ENCODE data around the gene TIFAB. TPM values are rescaled to one million over a fixed set of nuclear protein-coding genes. Genes with fewer than 3 reads are reported as not detected.
"Not testable (repeated sequence)": the region's sequence is repeated elsewhere in the genome, so short reads cannot be mapped to it uniquely, and the experiment has no call there.

The TIFAB gene
- polyA plus RNA-seq, 2 of the 4 experiments (the other 2 are of a cell fraction) = not detected

DNA sequence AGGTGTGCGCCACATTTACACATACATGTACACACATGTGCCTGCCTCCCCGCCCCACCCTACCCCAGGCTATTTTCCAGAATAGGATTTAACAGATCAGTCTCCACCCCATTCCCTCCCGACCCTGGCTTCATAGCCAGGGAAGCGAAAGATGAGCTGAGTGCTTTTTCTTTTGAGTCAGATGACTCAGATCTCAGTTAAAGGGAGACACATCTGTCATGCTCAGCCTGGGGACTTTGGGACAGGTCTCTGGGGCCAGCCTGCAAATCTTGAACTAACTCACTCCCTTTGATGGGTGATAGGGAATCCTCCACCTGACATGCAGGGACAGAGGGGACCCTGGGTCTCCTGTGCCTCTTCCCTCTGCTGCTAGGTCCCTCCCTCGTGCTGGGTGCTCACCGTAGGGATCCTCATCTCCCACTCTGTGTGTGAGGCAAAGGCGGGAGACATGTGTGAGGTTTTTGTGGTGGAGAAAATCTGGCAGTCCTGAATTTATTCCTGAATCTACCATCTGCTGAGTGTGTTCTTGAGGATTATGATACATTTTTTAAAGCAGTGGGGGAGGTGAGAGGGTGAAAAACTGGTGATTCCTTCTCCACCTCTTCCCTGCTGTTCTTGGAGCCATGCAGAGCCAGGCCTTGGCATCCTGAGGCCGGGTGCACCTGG is 46.0 kb upstream of the TIFAB start:
- H3K4me2 ChIP-seq = no peak overlapping the region
- ChIA-PET POLR2A (no interaction called here), CTCF (interaction anchor here (1.6 kb wide), 1 partner anchor 68 kb away, joined by 4 read pairs; no protein-coding TSS in a partner anchor)
- no peak overlapping the region for H3K4me3 ChIP-seq
- DNase-seq (ENCODE audit: low read depth in 1 of 2, low spot score in 1 of 2) = no peak
- no peak overlapping the region for H3K27ac ChIP-seq
- 0 out of 6 replicates have a peak, but pooled peaks of 1 of the 2 experiments have one; percentile 31 for ATAC-seq
- H3K4me1 ChIP-seq = peaks cover 11% of the 10 kb centered on the region; the same call in 2 of the 3 replicates
- no peak for FAIRE-seq
- 57% methylated on average over 7 of the region's 8 CpGs for WGBS (ENCODE audit: missing lambda C conversion rate)
- no peaks in the 10 kb centered on the region for H3K9me3 ChIP-seq
- TF ChIP-seq JUN (IDR thresholded peaks at IDR 0.05) (no peak), EHMT2 (IDR thresholded peaks at IDR 0.05; ENCODE audit: low read depth) (no peak), FOXS1 (CRISPR knock-in tag; IDR thresholded peaks at IDR 0.05) (no peak), RCOR1 (IDR thresholded peaks at IDR 0.05; ENCODE audit: low read depth, low read length) (no peak), HOXA7 (CRISPR knock-in tag; IDR thresholded peaks at IDR 0.05) (no peak), SREBF2 (IDR thresholded peaks at IDR 0.05) (no peak), ZSCAN20 (CRISPR knock-in tag; IDR thresholded peaks at IDR 0.05) (no peak), GATA3 (IDR thresholded peaks at IDR 0.05; ENCODE audit: borderline replicate concordance) (no peak), ZNF302 (CRISPR knock-in tag; IDR thresholded peaks at IDR 0.05) (no peak), ESRRA (IDR thresholded peaks at IDR 0.05; ENCODE audit: borderline replicate concordance, low read length) (no peak), EP300 (IDR thresholded peaks at IDR 0.05) (no peak), SMC3 (IDR thresholded peaks at IDR 0.05) (no peak)
- TF ChIP-seq, protein P1, sequence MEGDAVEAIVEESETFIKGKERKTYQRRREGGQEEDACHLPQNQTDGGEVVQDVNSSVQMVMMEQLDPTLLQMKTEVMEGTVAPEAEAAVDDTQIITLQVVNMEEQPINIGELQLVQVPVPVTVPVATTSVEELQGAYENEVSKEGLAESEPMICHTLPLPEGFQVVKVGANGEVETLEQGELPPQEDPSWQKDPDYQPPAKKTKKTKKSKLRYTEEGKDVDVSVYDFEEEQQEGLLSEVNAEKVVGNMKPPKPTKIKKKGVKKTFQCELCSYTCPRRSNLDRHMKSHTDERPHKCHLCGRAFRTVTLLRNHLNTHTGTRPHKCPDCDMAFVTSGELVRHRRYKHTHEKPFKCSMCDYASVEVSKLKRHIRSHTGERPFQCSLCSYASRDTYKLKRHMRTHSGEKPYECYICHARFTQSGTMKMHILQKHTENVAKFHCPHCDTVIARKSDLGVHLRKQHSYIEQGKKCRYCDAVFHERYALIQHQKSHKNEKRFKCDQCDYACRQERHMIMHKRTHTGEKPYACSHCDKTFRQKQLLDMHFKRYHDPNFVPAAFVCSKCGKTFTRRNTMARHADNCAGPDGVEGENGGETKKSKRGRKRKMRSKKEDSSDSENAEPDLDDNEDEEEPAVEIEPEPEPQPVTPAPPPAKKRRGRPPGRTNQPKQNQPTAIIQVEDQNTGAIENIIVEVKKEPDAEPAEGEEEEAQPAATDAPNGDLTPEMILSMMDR (IDR thresholded peaks at IDR 0.05) = no peak

DNA sequence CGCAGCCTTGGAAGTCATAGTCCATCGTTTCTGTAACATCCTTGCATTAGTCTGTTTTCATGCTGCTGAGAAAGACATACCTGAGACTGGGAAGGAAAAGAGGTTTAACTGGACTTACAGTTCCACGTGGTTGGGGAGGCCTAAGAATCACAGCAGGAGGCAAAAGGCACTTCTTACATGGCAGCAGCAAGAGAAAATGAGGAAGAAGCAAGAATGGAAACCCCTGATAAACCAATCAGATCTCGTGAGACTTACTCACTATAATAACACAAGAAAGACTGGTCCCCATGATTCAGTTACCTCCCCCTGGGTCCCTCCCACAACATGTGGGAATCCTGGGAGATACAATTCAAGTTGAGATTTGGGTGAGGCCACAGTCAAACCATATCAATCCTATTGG is 43.4 kb upstream of the TIFAB start:
- 59% methylated on average over 4 of the region's 4 CpGs for WGBS (ENCODE audit: missing lambda C conversion rate)
- CTCF ChIA-PET = interaction anchor here (0.5 to 6.1 kb wide), 6 partner anchors 13 to 337 kb away, joined by 3 to 43 read pairs (median 5); no protein-coding TSS in a partner anchor
- DNase-seq (ENCODE audit: low read depth in 1 of 2, low spot score in 1 of 2); H3K27ac ChIP-seq; FAIRE-seq; ATAC-seq; POLR2A ChIA-PET; H3K9me3 ChIP-seq; H3K4me3 ChIP-seq; H3K4me2 ChIP-seq: not testable (repeated sequence)
- peaks cover 19% of the 10 kb centered on the region; the same call in 2 of the 3 replicates for H3K4me1 ChIP-seq

DNA sequence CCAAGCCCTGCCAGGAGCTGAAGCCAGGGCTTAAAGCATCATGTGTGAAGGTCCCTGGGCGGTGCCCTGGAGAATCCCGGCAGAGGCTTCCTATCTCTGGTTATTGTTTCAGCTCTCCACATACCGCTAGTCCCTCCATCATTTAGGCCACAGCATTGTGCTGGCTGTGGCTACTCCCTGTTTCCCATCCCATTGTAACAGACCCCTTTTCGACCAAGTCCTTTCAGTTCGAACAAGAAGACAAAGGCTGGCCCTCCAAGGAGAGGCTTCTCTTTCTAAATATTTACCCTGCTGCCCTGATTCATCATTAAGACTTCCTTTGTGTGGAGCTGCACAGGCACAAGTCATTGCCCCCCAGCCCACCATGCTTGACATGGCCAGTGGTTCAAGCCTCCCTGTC is 42.0 kb upstream of the TIFAB start:
- H3K4me1 ChIP-seq = peaks cover 22% of the 10 kb centered on the region; the same call in 2 of the 3 replicates
- 90% methylated on average over 5 of the region's 5 CpGs for WGBS (ENCODE audit: missing lambda C conversion rate)
- FAIRE-seq = no peak
- no peaks in the 10 kb centered on the region for H3K9me3 ChIP-seq
- H3K4me3 ChIP-seq = no peak overlapping the region
- ChIA-PET POLR2A (no interaction called here), CTCF (interaction anchor here (1.0 to 6.1 kb wide), 9 partner anchors 12 to 67 kb away, joined by 3 to 43 read pairs (median 5); no protein-coding TSS in a partner anchor)
- no peak for TF ChIP-seq KDM5A (IDR thresholded peaks at IDR 0.05)
- TF ChIP-seq, protein P2, sequence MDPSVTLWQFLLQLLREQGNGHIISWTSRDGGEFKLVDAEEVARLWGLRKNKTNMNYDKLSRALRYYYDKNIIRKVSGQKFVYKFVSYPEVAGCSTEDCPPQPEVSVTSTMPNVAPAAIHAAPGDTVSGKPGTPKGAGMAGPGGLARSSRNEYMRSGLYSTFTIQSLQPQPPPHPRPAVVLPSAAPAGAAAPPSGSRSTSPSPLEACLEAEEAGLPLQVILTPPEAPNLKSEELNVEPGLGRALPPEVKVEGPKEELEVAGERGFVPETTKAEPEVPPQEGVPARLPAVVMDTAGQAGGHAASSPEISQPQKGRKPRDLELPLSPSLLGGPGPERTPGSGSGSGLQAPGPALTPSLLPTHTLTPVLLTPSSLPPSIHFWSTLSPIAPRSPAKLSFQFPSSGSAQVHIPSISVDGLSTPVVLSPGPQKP (IDR thresholded peaks at IDR 0.05; ENCODE audit: low read depth, low read length) = no peak
- no peak for TF ChIP-seq CBX8 (IDR thresholded peaks at IDR 0.05)
- no peak for TF ChIP-seq JUNB (IDR thresholded peaks at IDR 0.05)
- TF ChIP-seq EHF (CRISPR knock-in tag; IDR thresholded peaks at IDR 0.05) = no peak
- no peak for TF ChIP-seq BHLHE40 (IDR thresholded peaks at IDR 0.05; ENCODE audit: low read depth, low read length)
- TF ChIP-seq, protein P3, sequence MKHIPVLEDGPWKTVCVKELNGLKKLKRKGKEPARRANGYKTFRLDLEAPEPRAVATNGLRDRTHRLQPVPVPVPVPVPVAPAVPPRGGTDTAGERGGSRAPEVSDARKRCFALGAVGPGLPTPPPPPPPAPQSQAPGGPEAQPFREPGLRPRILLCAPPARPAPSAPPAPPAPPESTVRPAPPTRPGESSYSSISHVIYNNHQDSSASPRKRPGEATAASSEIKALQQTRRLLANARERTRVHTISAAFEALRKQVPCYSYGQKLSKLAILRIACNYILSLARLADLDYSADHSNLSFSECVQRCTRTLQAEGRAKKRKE (CRISPR knock-in tag; IDR thresholded peaks at IDR 0.05; ENCODE audit: low read depth) = no peak
- TF ChIP-seq, protein P4, sequence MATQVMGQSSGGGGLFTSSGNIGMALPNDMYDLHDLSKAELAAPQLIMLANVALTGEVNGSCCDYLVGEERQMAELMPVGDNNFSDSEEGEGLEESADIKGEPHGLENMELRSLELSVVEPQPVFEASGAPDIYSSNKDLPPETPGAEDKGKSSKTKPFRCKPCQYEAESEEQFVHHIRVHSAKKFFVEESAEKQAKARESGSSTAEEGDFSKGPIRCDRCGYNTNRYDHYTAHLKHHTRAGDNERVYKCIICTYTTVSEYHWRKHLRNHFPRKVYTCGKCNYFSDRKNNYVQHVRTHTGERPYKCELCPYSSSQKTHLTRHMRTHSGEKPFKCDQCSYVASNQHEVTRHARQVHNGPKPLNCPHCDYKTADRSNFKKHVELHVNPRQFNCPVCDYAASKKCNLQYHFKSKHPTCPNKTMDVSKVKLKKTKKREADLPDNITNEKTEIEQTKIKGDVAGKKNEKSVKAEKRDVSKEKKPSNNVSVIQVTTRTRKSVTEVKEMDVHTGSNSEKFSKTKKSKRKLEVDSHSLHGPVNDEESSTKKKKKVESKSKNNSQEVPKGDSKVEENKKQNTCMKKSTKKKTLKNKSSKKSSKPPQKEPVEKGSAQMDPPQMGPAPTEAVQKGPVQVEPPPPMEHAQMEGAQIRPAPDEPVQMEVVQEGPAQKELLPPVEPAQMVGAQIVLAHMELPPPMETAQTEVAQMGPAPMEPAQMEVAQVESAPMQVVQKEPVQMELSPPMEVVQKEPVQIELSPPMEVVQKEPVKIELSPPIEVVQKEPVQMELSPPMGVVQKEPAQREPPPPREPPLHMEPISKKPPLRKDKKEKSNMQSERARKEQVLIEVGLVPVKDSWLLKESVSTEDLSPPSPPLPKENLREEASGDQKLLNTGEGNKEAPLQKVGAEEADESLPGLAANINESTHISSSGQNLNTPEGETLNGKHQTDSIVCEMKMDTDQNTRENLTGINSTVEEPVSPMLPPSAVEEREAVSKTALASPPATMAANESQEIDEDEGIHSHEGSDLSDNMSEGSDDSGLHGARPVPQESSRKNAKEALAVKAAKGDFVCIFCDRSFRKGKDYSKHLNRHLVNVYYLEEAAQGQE (IDR thresholded peaks at IDR 0.05) = no peak
- no peak for TF ChIP-seq RNF2 (IDR thresholded peaks at IDR 0.05; ENCODE audit: borderline replicate concordance, low read depth)
- TF ChIP-seq CHD2 (IDR thresholded peaks at IDR 0.05; ENCODE audit: low read length, partially characterized antibody) = no peak
- no peak for TF ChIP-seq TFCP2L1 (CRISPR knock-in tag; IDR thresholded peaks at IDR 0.05)
- TF ChIP-seq, protein P5, sequence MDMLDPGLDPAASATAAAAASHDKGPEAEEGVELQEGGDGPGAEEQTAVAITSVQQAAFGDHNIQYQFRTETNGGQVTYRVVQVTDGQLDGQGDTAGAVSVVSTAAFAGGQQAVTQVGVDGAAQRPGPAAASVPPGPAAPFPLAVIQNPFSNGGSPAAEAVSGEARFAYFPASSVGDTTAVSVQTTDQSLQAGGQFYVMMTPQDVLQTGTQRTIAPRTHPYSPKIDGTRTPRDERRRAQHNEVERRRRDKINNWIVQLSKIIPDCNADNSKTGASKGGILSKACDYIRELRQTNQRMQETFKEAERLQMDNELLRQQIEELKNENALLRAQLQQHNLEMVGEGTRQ (IDR thresholded peaks at IDR 0.05) = no peak
- TF ChIP-seq CHD4 (IDR thresholded peaks at IDR 0.05; ENCODE audit: borderline replicate concordance) = no peak
- no peak for TF ChIP-seq FOXS1 (CRISPR knock-in tag; IDR thresholded peaks at IDR 0.05)
- peak overlapping the region in 1 of 2 experiments; percentile 79; a peak in 3 of 6 replicates for H3K27ac ChIP-seq
- DNase-seq (ENCODE audit: low read depth in 1 of 2, low spot score in 1 of 2) = no peak
- no peak for ATAC-seq
- no peak overlapping the region for H3K4me2 ChIP-seq
